ENCODE results near the gene GFOD1. TPM values are rescaled to one million over a fixed set of nuclear protein-coding genes. Genes with fewer than 3 reads are reported as not detected.

GFOD1 gene
- total RNA-seq, 4 donors from 2014 or later: 18.3 to 49.1 (median 29.0) TPM

DNA sequence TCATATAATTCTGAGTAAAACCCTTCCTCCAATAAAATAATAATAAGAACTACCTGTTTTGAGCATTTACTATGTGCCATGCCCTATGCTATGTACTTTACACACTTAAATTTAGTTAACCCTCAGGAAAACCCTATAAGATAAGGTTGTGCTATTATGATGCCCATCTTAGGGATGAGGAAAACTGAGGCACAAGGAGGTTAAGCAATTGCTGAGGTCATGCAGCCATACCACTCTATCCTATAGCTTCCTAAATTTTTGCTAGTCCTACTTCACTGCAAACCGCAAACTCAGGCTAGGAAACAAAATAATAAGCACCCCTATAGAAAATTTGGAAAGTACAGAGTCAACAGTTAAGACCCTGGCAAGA lies 38.9 kb upstream of the GFOD1 start:
- Histone ChIP-seq H3K27ac (peak overlapping the region in 1 of 4 donors; percentile 46), H3K4me3 (no peak overlapping the region), H3K9me3 (no peaks in the 10 kb centered on the region), H3K4me1 (peaks cover 0 to 5% (median 0%) of the 10 kb centered on the region in 3 donors), H3K36me3 (no peaks in the 10 kb centered on the region), H3K27me3 (no peaks in the 10 kb centered on the region)
- WGBS, 2 donors (ENCODE audit: low coverage in 1 of 2): 83% methylated on average over 1 of the region's 1 CpG; no CpG with 5 or more reads in 1 of the 2 donors
- ATAC-seq: peak; percentile 9
- TF ChIP-seq, protein P1, sequence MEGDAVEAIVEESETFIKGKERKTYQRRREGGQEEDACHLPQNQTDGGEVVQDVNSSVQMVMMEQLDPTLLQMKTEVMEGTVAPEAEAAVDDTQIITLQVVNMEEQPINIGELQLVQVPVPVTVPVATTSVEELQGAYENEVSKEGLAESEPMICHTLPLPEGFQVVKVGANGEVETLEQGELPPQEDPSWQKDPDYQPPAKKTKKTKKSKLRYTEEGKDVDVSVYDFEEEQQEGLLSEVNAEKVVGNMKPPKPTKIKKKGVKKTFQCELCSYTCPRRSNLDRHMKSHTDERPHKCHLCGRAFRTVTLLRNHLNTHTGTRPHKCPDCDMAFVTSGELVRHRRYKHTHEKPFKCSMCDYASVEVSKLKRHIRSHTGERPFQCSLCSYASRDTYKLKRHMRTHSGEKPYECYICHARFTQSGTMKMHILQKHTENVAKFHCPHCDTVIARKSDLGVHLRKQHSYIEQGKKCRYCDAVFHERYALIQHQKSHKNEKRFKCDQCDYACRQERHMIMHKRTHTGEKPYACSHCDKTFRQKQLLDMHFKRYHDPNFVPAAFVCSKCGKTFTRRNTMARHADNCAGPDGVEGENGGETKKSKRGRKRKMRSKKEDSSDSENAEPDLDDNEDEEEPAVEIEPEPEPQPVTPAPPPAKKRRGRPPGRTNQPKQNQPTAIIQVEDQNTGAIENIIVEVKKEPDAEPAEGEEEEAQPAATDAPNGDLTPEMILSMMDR (IDR thresholded peaks at IDR 0.05): no peak
- TF ChIP-seq POLR2AphosphoS5 (IDR thresholded peaks at IDR 0.05) (no peak), EP300 (IDR thresholded peaks at IDR 0.05) (no peak), POLR2A (IDR thresholded peaks at IDR 0.05) (no peak)

DNA sequence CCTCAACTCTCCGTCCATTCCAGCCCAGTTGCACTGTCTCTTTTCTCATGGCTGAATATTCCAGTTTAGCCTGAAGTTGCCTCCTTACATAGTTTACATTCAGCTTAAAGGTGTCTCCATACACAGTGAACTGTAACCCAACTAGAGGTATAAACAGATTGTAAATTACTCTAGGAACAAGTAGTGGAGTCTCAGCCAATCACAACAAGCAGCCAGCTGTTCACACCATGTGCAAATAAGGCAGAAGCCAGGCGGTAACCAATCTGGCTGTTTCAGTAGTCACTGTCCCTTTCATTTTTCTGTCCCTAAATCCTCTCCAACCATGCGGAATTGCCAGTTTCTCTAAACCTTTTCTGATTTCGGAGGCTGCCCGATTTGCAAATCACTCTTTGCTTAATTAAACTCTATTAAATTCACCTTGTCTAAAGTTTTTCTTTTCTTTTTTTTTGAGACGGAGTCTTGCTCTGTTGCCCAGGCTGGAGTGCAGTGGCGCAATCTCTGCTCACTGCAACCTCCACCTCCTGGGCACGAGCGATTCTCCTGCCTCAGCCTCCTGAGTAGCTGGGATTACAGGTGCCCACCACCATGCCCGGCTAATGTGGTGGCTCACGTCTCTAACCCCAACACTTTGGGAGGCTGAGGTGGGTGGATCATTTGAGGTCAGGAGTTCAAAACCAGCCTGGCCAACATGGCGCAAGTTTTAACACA lies 37.6 kb upstream of the GFOD1 start:
- Histone ChIP-seq H3K9me3 (no peaks in the 10 kb centered on the region), H3K4me3 (no peak overlapping the region), H3K27me3 (no peaks in the 10 kb centered on the region), H3K4me1 (peaks cover 0 to 5% (median 0%) of the 10 kb centered on the region in 3 donors), H3K27ac (no peak overlapping the region), H3K36me3 (no peaks in the 10 kb centered on the region)
- no peak for TF ChIP-seq POLR2A (IDR thresholded peaks at IDR 0.05)
- TF ChIP-seq, protein P1 (IDR thresholded peaks at IDR 0.05): no peak
- no peak for TF ChIP-seq POLR2AphosphoS5 (IDR thresholded peaks at IDR 0.05)
- TF ChIP-seq EP300 (IDR thresholded peaks at IDR 0.05): no peak
- ATAC-seq: no peak
- 87 to 94% methylated on average over 7 to 9 of the region's 12 CpGs for WGBS, 2 donors (ENCODE audit: low coverage in 1 of 2)

DNA sequence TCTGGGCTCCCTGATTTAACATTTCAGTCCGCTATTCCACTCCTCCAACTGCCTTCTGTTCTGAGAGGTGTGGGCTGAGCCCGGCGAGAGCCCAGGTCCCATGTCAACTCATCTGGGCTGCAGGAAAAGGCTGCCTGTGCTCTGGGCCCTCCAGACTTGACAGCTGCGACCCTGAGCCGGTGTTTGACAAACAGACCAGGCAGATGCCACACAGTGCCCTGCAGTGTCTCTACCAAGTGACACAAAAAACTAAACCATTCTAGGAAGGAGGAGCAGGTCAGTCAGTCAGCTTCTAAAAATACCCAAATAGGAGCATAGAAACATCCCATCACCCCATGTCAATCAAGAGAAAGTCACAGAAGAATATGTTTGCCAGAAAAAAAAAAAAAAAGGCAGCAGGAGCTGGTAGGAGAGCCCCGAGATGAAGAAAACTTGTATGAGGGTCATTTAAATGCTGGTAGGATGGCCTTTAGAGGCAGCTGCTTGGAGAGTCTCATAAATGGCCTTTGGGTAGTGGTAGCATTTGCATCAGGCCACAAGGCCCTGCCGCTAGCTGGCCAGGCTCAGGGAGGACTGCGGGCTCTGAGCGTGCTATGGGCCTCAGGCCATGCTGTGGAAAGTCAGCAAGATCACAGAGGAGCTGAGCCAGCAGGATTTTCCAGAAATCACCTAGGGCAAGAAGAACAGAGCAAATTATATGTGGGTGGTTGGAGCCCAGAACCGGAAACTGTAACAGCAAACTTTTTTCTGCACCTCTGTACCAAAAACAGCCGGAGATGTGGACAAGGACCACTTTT lies 36.6 kb upstream of the GFOD1 start:
- Histone ChIP-seq H3K27me3 (no peaks in the 10 kb centered on the region), H3K27ac (no peak overlapping the region), H3K4me3 (no peak overlapping the region), H3K4me1 (peaks cover 0 to 5% (median 0%) of the 10 kb centered on the region in 3 donors), H3K9me3 (no peaks in the 10 kb centered on the region), H3K36me3 (no peaks in the 10 kb centered on the region)
- WGBS, 2 donors (ENCODE audit: low coverage in 1 of 2): 87 to 92% methylated on average over 6 of the region's 11 CpGs
- no peak for ATAC-seq
- TF ChIP-seq EP300 (IDR thresholded peaks at IDR 0.05): no peak

GRCh38 chr6:13522656-13523055 lies 35.3 kb upstream of the GFOD1 start:
- Histone ChIP-seq H3K27me3 (no peaks in the 10 kb centered on the region), H3K27ac (no peak overlapping the region), H3K9me3 (no peaks in the 10 kb centered on the region), H3K4me3 (no peak overlapping the region), H3K4me1 (peaks cover 0 to 5% (median 0%) of the 10 kb centered on the region in 3 donors), H3K36me3 (no peaks in the 10 kb centered on the region)
- WGBS, 2 donors (ENCODE audit: low coverage in 1 of 2): 28% methylated on average over 4 of the region's 4 CpGs
- TF ChIP-seq POLR2A (IDR thresholded peaks at IDR 0.05): no peak
- peak; percentile 55 for TF ChIP-seq POLR2AphosphoS5 (IDR thresholded peaks at IDR 0.05)
- ATAC-seq: peak; percentile 39

- ATAC-seq: no peak
- Histone ChIP-seq H3K9me3 (no peaks in the 10 kb centered on the region), H3K4me1 (no peaks in the 10 kb centered on the region), H3K36me3 (no peaks in the 10 kb centered on the region), H3K4me3 (no peak overlapping the region), H3K27me3 (no peaks in the 10 kb centered on the region), H3K27ac (no peak overlapping the region)
- TF ChIP-seq, protein P1 (IDR thresholded peaks at IDR 0.05): no peak
- TF ChIP-seq POLR2AphosphoS5 (IDR thresholded peaks at IDR 0.05): no peak
- TF ChIP-seq POLR2A (IDR thresholded peaks at IDR 0.05): no peak
- TF ChIP-seq EP300 (IDR thresholded peaks at IDR 0.05): no peak
- 91 to 98% methylated on average over 4 of the region's 4 CpGs for WGBS, 2 donors (ENCODE audit: low coverage in 1 of 2)
Observed at GRCh38 chr6:13519839-13520238, 32.4 kb upstream of the GFOD1 start.

Measured in gastroesophageal sphincter (tissue), 4 donors.